ENCODE measurements around the gene NSFL1C. TPM values are rescaled to one million over a fixed set of nuclear protein-coding genes. Genes with fewer than 3 reads are reported as not detected.

Gene NSFL1C
- total RNA-seq, 2 donors from 2014 or later, result 67.4 to 76.0 TPM

DNA sequence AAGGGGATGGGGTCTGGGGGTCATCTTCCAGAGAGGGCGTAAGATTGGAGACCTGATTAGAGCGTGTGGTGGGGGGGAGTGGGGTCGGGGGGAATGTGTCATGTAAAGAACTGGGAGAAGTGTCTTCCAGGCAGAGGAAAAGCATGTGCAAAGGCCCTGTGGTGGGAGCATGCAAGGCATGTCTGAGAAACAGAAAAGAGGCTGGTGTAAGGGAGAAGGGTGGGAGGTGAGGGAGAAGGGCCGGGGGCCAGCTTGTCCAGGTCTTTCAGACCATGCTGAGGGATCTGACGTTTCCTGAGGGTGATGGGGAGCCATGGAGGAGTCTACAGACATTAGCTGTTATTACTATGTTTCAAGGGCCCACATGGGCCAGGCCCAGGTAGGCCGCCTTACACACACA is 43.4 kb downstream of the NSFL1C start:
- DNase-seq, result no peak
- intact Hi-C loops (cut with DNase I), result no loop called here
- Histone ChIP-seq H3K36me3 (no peaks in the 10 kb centered on the region), H3K4me3 (no peak overlapping the region), H3K9ac (ENCODE audit: low read depth in 2 of 2, low read length in 2 of 2) (no peak overlapping the region), H3K27ac (no peak overlapping the region), H3K4me1 (no peaks in the 10 kb centered on the region), H3K27me3 (no peaks in the 10 kb centered on the region), H3K9me3 (no peaks in the 10 kb centered on the region)
- no peak for TF ChIP-seq CTCF (IDR thresholded peaks at IDR 0.05)

DNA sequence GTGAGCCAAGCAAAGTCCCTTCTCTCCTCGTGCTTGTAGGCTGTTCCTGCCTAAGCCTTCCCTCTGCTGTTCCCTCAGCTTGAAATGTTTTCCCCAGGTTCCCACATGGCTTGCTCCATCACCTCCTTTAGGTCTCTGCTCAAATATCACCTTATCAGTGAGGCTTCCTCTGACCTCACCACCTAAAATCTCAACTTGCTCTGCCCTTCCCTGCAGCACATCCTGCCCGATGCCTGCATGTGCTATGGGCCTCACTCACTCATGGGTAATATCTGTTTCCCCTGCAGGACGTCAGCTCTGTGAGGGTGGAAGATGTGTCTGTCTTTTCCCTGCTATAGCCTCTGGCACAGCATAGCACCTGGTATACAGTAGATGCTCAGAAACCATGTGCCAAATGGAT is 43.9 kb downstream of the NSFL1C start:
- H3K4me3 ChIP-seq, result no peak overlapping the region
- no peak overlapping the region for H3K9ac ChIP-seq (ENCODE audit: low read depth in 2 of 2, low read length in 2 of 2)
- TF ChIP-seq CTCF (IDR thresholded peaks at IDR 0.05), result no peak
- no peaks in the 10 kb centered on the region for H3K27me3 ChIP-seq
- no peaks in the 10 kb centered on the region for H3K36me3 ChIP-seq
- H3K9me3 ChIP-seq, result no peaks in the 10 kb centered on the region
- DNase-seq, result no peak
- H3K27ac ChIP-seq, result no peak overlapping the region
- intact Hi-C loops (cut with DNase I), result no loop called here
- no peaks in the 10 kb centered on the region for H3K4me1 ChIP-seq

DNA sequence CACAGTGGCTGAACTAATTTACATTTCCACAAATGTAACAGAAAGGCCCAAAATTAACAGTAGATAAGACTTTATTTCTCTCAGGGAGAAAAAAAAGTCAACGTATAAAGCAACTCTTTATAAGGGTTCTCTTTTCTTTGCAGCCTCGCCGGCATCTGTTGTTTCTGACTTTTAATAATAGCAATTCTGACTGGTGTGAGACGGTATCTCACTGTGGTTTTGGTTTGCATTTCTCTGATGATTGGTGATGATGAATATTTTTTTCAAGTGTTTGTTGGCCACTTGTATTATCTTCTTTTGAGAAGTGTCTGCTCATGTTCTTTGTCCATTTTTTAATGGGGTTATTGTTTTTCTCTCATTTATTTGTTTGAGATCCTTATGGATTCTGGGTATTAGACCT is 46.6 kb downstream of the NSFL1C start:
- no peak for TF ChIP-seq CTCF (IDR thresholded peaks at IDR 0.05)
- no peak overlapping the region for H3K9ac ChIP-seq (ENCODE audit: low read depth in 2 of 2, low read length in 2 of 2)
- intact Hi-C loops (cut with DNase I), result no loop called here

GRCh38 chr20:1418350-1418749 is 48.3 kb downstream of the NSFL1C start:
- no peak overlapping the region for H3K9ac ChIP-seq (ENCODE audit: low read depth in 2 of 2, low read length in 2 of 2)
- no peak overlapping the region for H3K4me3 ChIP-seq
- TF ChIP-seq CTCF (IDR thresholded peaks at IDR 0.05), result no peak
- no peaks in the 10 kb centered on the region for H3K36me3 ChIP-seq
- no peak overlapping the region for H3K27ac ChIP-seq
- H3K4me1 ChIP-seq, result no peaks in the 10 kb centered on the region
- H3K27me3 ChIP-seq, result no peaks in the 10 kb centered on the region
- DNase-seq, result no peak
- H3K9me3 ChIP-seq, result no peaks in the 10 kb centered on the region
- intact Hi-C loops (cut with DNase I), result no loop called here

More for the DNA sequence above, 46.6 kb downstream of the NSFL1C start:
- H3K36me3 ChIP-seq, result no peaks in the 10 kb centered on the region
- DNase-seq, result no peak
- H3K27ac ChIP-seq, result no peak overlapping the region
- H3K9me3 ChIP-seq, result no peaks in the 10 kb centered on the region
- no peaks in the 10 kb centered on the region for H3K27me3 ChIP-seq
- H3K4me1 ChIP-seq, result no peaks in the 10 kb centered on the region
- H3K4me3 ChIP-seq, result no peak overlapping the region

- Histone ChIP-seq H3K36me3 (no peaks in the 10 kb centered on the region), H3K9ac (ENCODE audit: low read depth in 2 of 2, low read length in 2 of 2) (no peak overlapping the region), H3K9me3 (no peaks in the 10 kb centered on the region), H3K27ac (no peak overlapping the region), H3K4me1 (no peaks in the 10 kb centered on the region), H3K27me3 (no peaks in the 10 kb centered on the region), H3K4me3 (no peak overlapping the region)
- no peak for DNase-seq
- TF ChIP-seq CTCF (IDR thresholded peaks at IDR 0.05), result no peak
- intact Hi-C loops (cut with DNase I), result no loop called here
Measured at GRCh38 chr20:1417790-1418189, 48.9 kb downstream of the NSFL1C start.

GRCh38 chr20:1417273-1417672 is 49.4 kb downstream of the NSFL1C start:
- H3K9ac ChIP-seq (ENCODE audit: low read depth in 2 of 2, low read length in 2 of 2), result no peak overlapping the region
- H3K27ac ChIP-seq, result no peak overlapping the region
- H3K4me1 ChIP-seq, result no peaks in the 10 kb centered on the region
- H3K36me3 ChIP-seq, result no peaks in the 10 kb centered on the region
- intact Hi-C loops (cut with DNase I), result no loop called here
- TF ChIP-seq CTCF (IDR thresholded peaks at IDR 0.05), result no peak
- no peaks in the 10 kb centered on the region for H3K27me3 ChIP-seq
- H3K9me3 ChIP-seq, result no peaks in the 10 kb centered on the region
- DNase-seq, result no peak
- no peak overlapping the region for H3K4me3 ChIP-seq
